Stimulated activated CD4-positive, alpha-beta T cell treated with anti-CD3 and anti-CD28 coated beads, Interleukin-4, amount 100 ng/mL, for 4 hours (primary cell): ENCODE measurements around the gene GRM1.

Experiments used
- DNase-seq, 2 experiments: peaks; one replicate each; pipeline ENCODE4 v3.0.0-alpha.2; 2020

Gene GRM1

GRCh38 chr6:146281651-146282362, 252.9 kb downstream of the GRM1 start:
- DNase-seq = no peak

GRCh38 chr6:146282837-146283236, 254.0 kb downstream of the GRM1 start:
- no peak for DNase-seq

- DNase-seq = no peak
Measured at GRCh38 chr6:146284311-146284710, 255.4 kb downstream of the GRM1 start.

GRCh38 chr6:146286961-146287360, 258.1 kb downstream of the GRM1 start:
- DNase-seq = no peak

GRCh38 chr6:146287691-146288369, 259.0 kb downstream of the GRM1 start:
- DNase-seq = no peak

- no peak for DNase-seq
Measured at GRCh38 chr6:146289816-146290588, 261.1 kb downstream of the GRM1 start.

- no peak for DNase-seq
Measured at GRCh38 chr6:146290589-146290901, 261.7 kb downstream of the GRM1 start.

GRCh38 chr6:146292506-146292905, 263.6 kb downstream of the GRM1 start:
- no peak for DNase-seq

GRCh38 chr6:146295695-146296094, 266.8 kb downstream of the GRM1 start:
- DNase-seq = no peak

- DNase-seq = no peak
Measured at GRCh38 chr6:146297815-146298214, 269.0 kb downstream of the GRM1 start.

- no peak for DNase-seq
Measured at GRCh38 chr6:146300521-146300920, 271.7 kb downstream of the GRM1 start.

- no peak for DNase-seq
Measured at GRCh38 chr6:146301764-146302163, 272.9 kb downstream of the GRM1 start.

- no peak for DNase-seq
Measured at GRCh38 chr6:146302994-146303393, 274.1 kb downstream of the GRM1 start.

- no peak for DNase-seq
Measured at GRCh38 chr6:146304181-146304580, 275.3 kb downstream of the GRM1 start.

GRCh38 chr6:146305092-146305491, 276.2 kb downstream of the GRM1 start:
- DNase-seq = no peak

GRCh38 chr6:146305951-146306350, 277.1 kb downstream of the GRM1 start:
- no peak for DNase-seq

- DNase-seq = no peak
Measured at GRCh38 chr6:146310628-146311027, 281.8 kb downstream of the GRM1 start.

- no peak for DNase-seq
Measured at GRCh38 chr6:146311079-146311478, 282.2 kb downstream of the GRM1 start.

GRCh38 chr6:146312608-146313007, 283.7 kb downstream of the GRM1 start:
- DNase-seq = no peak

GRCh38 chr6:146315381-146316174, 286.7 kb downstream of the GRM1 start:
- DNase-seq = no peak

- DNase-seq = no peak
Measured at GRCh38 chr6:146316175-146316495, 287.3 kb downstream of the GRM1 start.

GRCh38 chr6:146331013-146331412, 302.2 kb downstream of the GRM1 start:
- no peak for DNase-seq

- DNase-seq = no peak
Measured at GRCh38 chr6:146335336-146335735, 306.5 kb downstream of the GRM1 start.
